ENCODE measurements around the gene DCDC2C.

- TF ChIP-seq CTCF (IDR thresholded peaks at IDR 0.05): no peak
- TF ChIP-seq POLR2A (IDR thresholded peaks at IDR 0.05): no peak
These were observed 19.5 kb upstream of the DCDC2C start for GRCh38 chr2:3683748-3684454.

All from uterus (tissue), 2 donors.